Measurements from ENCODE around the gene ARHGAP11A. TPM values are rescaled to one million over a fixed set of nuclear protein-coding genes. Genes with fewer than 3 reads are reported as not detected.
A peak's percentile ranks its signal among the peaks of the same experiment; 100 is the strongest.

Gene ARHGAP11A
- total RNA-seq, 1 experiment from 2014 or later = 32.8 TPM

GRCh38 chr15:32688151-32688639 is 72.9 kb downstream of the ARHGAP11A start:
- DNase-seq = peak; percentile 47
- Mint-ChIP-seq H3K27ac (ENCODE audit: unreplicated experiment) (peak overlapping the region; percentile 44), H3K9me3 (ENCODE audit: low read depth, unreplicated experiment) (no peaks in the 10 kb centered on the region), H3K4me1 (ENCODE audit: low read depth, unreplicated experiment) (no peaks in the 10 kb centered on the region), H3K36me3 (ENCODE audit: insufficient read depth, unreplicated experiment) (no peaks in the 10 kb centered on the region), H3K27me3 (ENCODE audit: unreplicated experiment) (no peaks in the 10 kb centered on the region), H3K4me3 (ENCODE audit: low read depth, unreplicated experiment) (no peak overlapping the region)
- TF ChIP-seq CTCF (IDR thresholded peaks at IDR 0.05; ENCODE audit: unreplicated experiment) = no peak
- intact Hi-C loops (cut with micrococcal nuclease; ENCODE audit: unreplicated experiment) = no loop called here
- no TSS peak for BruUV-seq (replicated peaks)
- CTCF ChIA-PET = no interaction called here

Other genes starting within 250 kb of the ARHGAP11A start
- not detected in 2 replicates for gene GOLGA8K, start 212.2 kb upstream of the ARHGAP11A start, total RNA-seq (2022)
- gene GOLGA8O, start 159.9 kb upstream of the ARHGAP11A start, total RNA-seq (2022) = not detected in 2 replicates
- 0.45 and 0.51 TPM in 2 replicates for gene GOLGA8N, start 22.0 kb upstream of the ARHGAP11A start, total RNA-seq (2022)
- 1.9 TPM in 1 of 2 replicates, not detected in the other for gene SCG5, start 26.2 kb downstream of the ARHGAP11A start, total RNA-seq (2022)
- not detected in 2 replicates for gene GREM1, start 102.5 kb downstream of the ARHGAP11A start, total RNA-seq (2022)